Caco-2 (cell line): ENCODE measurements around the gene RFC5. TPM values are rescaled to one million over a fixed set of nuclear protein-coding genes. Genes with fewer than 3 reads are reported as not detected.

Experiments used
- BruUV-seq: library from RNA; stranded (reverse); fragments of 400-500 nt; replicated peaks from 2 replicates; lab custom pipeline; 2021; lab: Mats Ljungman, UMichigan
- CTCF ChIA-PET: fragments of 300-600 bp; sonication (Branson Sonifier 250); formaldehyde crosslinking; loops from one replicate; lab custom pipeline; 2022; ENCODE audit warnings: antibody characterized with exemption; lab: Charles Lee
- POLR2A ChIA-PET: fragments of 300-600 bp; sonication (Branson Sonifier 250); formaldehyde crosslinking; loops from one replicate; lab custom pipeline; 2022; ENCODE audit warnings: antibody characterized with exemption; lab: Charles Lee
- DNase-seq, 2 experiments: peaks; one replicate each; pipeline versions ENCODE4 v3.0.0 to v3.0.0-alpha.2; 2020 to 2022
- H3K27me3 ChIP-seq: replicated peaks from 2 replicates; pipeline ENCODE4 v1.6.0; 2011; ENCODE audit warnings: low read length; ENCODE audit not compliant: control insufficient read depth, insufficient read depth
- H3K36me3 ChIP-seq: 2 replicates; pipeline ENCODE4 v1.5.1; 2011; ENCODE audit warnings: low read length; ENCODE audit not compliant: control insufficient read depth, insufficient read depth
- H3K4me1 ChIP-seq: fragments of 250-450 bp; sonication (Bioruptor Pico); 2 replicates; pipeline ENCODE4 v1.5.1; 2020; ENCODE audit warnings: mild to moderate bottlenecking
- H3K4me3 ChIP-seq: 2 replicates; pipeline ENCODE4 v1.5.1; 2011; ENCODE audit warnings: low read depth, mild to moderate bottlenecking, control low read depth, low read length
- H3K9me3 ChIP-seq: fragments of 250-450 bp; sonication (Bioruptor Pico); 2 replicates; pipeline ENCODE4 v1.5.1; 2020; ENCODE audit warnings: mild to moderate bottlenecking, moderate library complexity
- H3K27ac Mint-ChIP-seq: one replicate; pipeline ENCODE4 v1.8.0; 2022; ENCODE audit warnings: mixed read lengths; ENCODE audit not compliant: unreplicated experiment
- H3K27me3 Mint-ChIP-seq: one replicate; pipeline ENCODE4 v1.8.0; 2022; ENCODE audit warnings: mixed read lengths; ENCODE audit not compliant: insufficient read depth, unreplicated experiment
- H3K36me3 Mint-ChIP-seq: one replicate; pipeline ENCODE4 v1.8.0; 2022; ENCODE audit warnings: mild to moderate bottlenecking, mixed read lengths; ENCODE audit not compliant: insufficient read depth, unreplicated experiment
- H3K4me1 Mint-ChIP-seq: one replicate; pipeline ENCODE4 v1.8.0; 2022; ENCODE audit warnings: low read depth, mixed read lengths; ENCODE audit not compliant: unreplicated experiment
- H3K4me3 Mint-ChIP-seq: one replicate; pipeline ENCODE4 v1.8.0; 2022; ENCODE audit warnings: mild to moderate bottlenecking, moderate library complexity, mixed read lengths; ENCODE audit not compliant: unreplicated experiment
- H3K9me3 Mint-ChIP-seq: one replicate; pipeline ENCODE4 v1.8.0; 2022; ENCODE audit warnings: mixed read lengths; ENCODE audit not compliant: unreplicated experiment
- intact Hi-C: fragments of 100-400 bp; cut with micrococcal nuclease; formaldehyde crosslinking; loops from one replicate; pipeline ENCODE4 v1.10.0; 2022; ENCODE audit not compliant: unreplicated experiment
- total RNA-seq: library from RNA; stranded (reverse); gene quantifications from 2 replicates; pipeline ENCODE4 v1.2.3, GENCODE V29; 2022
- TF ChIP-seq, protein P1 (sequence below), 2 experiments: fragments of 200-600 bp in 1 of 2; IDR thresholded peaks; 1 replicate in 1 of 2; 2 replicates in 1 of 2; pipeline versions ENCODE4 v1.5.1 to v1.8.0; 2011 to 2022; ENCODE audit warnings: antibody characterized with exemption in 1 of 2, control low read depth in 1 of 2, inconsistent platforms in 1 of 2, low read depth in 1 of 2, low read length in 1 of 2, mild to moderate bottlenecking in 1 of 2, moderate library complexity in 1 of 2; ENCODE audit not compliant: insufficient read depth in 1 of 2, severe bottlenecking in 1 of 2, unreplicated experiment in 1 of 2

The RFC5 gene
- total RNA-seq, 1 experiment from 2014 or later: 42.7 TPM

GRCh38 chr12:118053071-118053985 lies 36.8 kb downstream of the RFC5 start:
- DNase-seq: no peak
- CTCF ChIA-PET: interaction anchor here (1.2 kb wide), 1 partner anchor 179 kb away, joined by 3 read pairs; no protein-coding TSS in a partner anchor
- no peaks in the 10 kb centered on the region for H3K27me3 ChIP-seq
- no peaks in the 10 kb centered on the region for H3K9me3 ChIP-seq
- H3K4me3 Mint-ChIP-seq: peak overlapping the region; percentile 14
- no peaks in the 10 kb centered on the region for H3K27me3 Mint-ChIP-seq
- H3K4me1 ChIP-seq: peaks cover 28% of the 10 kb centered on the region
- no peak overlapping the region for H3K4me3 ChIP-seq
- no peaks in the 10 kb centered on the region for H3K36me3 ChIP-seq
- TF ChIP-seq, protein P1, sequence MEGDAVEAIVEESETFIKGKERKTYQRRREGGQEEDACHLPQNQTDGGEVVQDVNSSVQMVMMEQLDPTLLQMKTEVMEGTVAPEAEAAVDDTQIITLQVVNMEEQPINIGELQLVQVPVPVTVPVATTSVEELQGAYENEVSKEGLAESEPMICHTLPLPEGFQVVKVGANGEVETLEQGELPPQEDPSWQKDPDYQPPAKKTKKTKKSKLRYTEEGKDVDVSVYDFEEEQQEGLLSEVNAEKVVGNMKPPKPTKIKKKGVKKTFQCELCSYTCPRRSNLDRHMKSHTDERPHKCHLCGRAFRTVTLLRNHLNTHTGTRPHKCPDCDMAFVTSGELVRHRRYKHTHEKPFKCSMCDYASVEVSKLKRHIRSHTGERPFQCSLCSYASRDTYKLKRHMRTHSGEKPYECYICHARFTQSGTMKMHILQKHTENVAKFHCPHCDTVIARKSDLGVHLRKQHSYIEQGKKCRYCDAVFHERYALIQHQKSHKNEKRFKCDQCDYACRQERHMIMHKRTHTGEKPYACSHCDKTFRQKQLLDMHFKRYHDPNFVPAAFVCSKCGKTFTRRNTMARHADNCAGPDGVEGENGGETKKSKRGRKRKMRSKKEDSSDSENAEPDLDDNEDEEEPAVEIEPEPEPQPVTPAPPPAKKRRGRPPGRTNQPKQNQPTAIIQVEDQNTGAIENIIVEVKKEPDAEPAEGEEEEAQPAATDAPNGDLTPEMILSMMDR (IDR thresholded peaks at IDR 0.05; ENCODE audit: insufficient read depth in 1 of 2, low read depth in 1 of 2, low read length in 1 of 2, severe bottlenecking in 1 of 2, unreplicated experiment in 1 of 2): no peak
- peaks cover 20% of the 10 kb centered on the region for H3K4me1 Mint-ChIP-seq
- peak overlapping the region; percentile 80 for H3K27ac Mint-ChIP-seq
- peaks cover 35% of the 10 kb centered on the region for H3K36me3 Mint-ChIP-seq
- BruUV-seq: no TSS peak
- intact Hi-C loops: loop anchor here (2.0 kb wide), 2 partner anchors 19 to 37 kb away; partner anchors contain the start of gene RFC5
- no peaks in the 10 kb centered on the region for H3K9me3 Mint-ChIP-seq
- POLR2A ChIA-PET: interaction anchor here (1.0 kb wide), 1 partner anchor 9 kb away, joined by 3 read pairs; no protein-coding TSS in a partner anchor

DNA sequence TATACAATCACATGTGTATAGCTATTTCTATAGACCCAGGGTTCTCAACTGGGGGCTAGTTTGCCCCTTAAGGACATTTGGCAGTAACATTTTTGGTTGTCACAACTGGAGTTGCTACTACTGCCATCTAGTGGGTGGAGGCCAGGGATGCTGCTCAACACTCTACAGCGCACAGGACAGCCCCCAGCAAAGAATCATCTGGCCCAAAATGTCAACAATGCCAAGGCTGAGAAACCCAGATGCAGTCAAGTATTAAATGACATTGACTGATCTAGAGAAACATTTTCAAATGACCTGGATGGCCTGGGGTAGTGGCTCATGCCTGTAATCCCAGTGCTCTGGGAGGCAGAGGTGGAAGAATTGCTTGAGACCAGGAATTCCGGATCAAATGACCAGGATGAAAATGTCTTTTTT lies 38.6 kb downstream of the RFC5 start:
- intact Hi-C loops: no loop called here

More for the DNA sequence above, 38.6 kb downstream of the RFC5 start:
- H3K27me3 Mint-ChIP-seq: no peaks in the 10 kb centered on the region
- ChIA-PET POLR2A (no interaction called here), CTCF (interaction anchor here (0.7 kb wide), 1 partner anchor 49 kb away, joined by 3 read pairs; the partner anchor contains the start of gene VSIG10)
- Histone ChIP-seq H3K36me3 (no peaks in the 10 kb centered on the region), H3K27me3 (no peaks in the 10 kb centered on the region), H3K4me3 (no peak overlapping the region), H3K4me1 (peaks cover 40% of the 10 kb centered on the region), H3K9me3 (no peaks in the 10 kb centered on the region)
- peaks cover 25% of the 10 kb centered on the region for H3K36me3 Mint-ChIP-seq
- H3K4me1 Mint-ChIP-seq: peaks cover 20% of the 10 kb centered on the region
- no TSS peak for BruUV-seq
- TF ChIP-seq, protein P1 (IDR thresholded peaks at IDR 0.05; ENCODE audit: insufficient read depth in 1 of 2, low read depth in 1 of 2, low read length in 1 of 2, severe bottlenecking in 1 of 2, unreplicated experiment in 1 of 2): peak; percentile 63 to 75
- no peak overlapping the region for H3K27ac Mint-ChIP-seq
- peak; percentile 77 to 78 for DNase-seq
- H3K4me3 Mint-ChIP-seq: no peak overlapping the region
- no peaks in the 10 kb centered on the region for H3K9me3 Mint-ChIP-seq
